Suprapubic skin (tissue), 4 donors: ENCODE results near the gene SLC25A47. TPM values are rescaled to one million over a fixed set of nuclear protein-coding genes. Genes with fewer than 3 reads are reported as not detected.

Source experiments
- DNase-seq, 2 donors: peaks; one replicate each; pipeline ENCODE4 v3.0.0-alpha.2; 2019; ENCODE audit warnings: low spot score in 2 of 2
- H3K27ac ChIP-seq: fragments of 200-600 bp; sonication (generic); one replicate; pipeline ENCODE4 v1.5.1; 2019
- H3K27me3 ChIP-seq: fragments of 200-600 bp; sonication (generic); one replicate; pipeline ENCODE4 v1.5.1; 2019
- H3K36me3 ChIP-seq: fragments of 200-600 bp; sonication (generic); one replicate; pipeline ENCODE4 v1.5.1; 2019
- H3K4me1 ChIP-seq: fragments of 200-600 bp; sonication (generic); one replicate; pipeline ENCODE4 v1.5.1; 2019
- H3K4me3 ChIP-seq: fragments of 200-600 bp; sonication (generic); one replicate; pipeline ENCODE4 v1.5.1; 2019; ENCODE audit warnings: mild to moderate bottlenecking
- H3K9me3 ChIP-seq: fragments of 200-600 bp; sonication (generic); one replicate; pipeline ENCODE4 v1.5.1; 2019
- CTCF ChIP-seq, 2 donors: fragments of 200-600 bp in 1 of 2; fragments of 450-650 bp in 1 of 2; sonication (generic) in 1 of 2; IDR thresholded peaks; one replicate each; pipeline ENCODE4 v1.5.1; 2016 to 2019; ENCODE audit warnings: antibody characterized with exemption in 2 of 2, mild to moderate bottlenecking in 1 of 2, moderate library complexity in 1 of 2
- EP300 ChIP-seq: sonication (generic); formaldehyde crosslinking; IDR thresholded peaks from one replicate; pipeline ENCODE4 v1.6.1; 2017; ENCODE audit warnings: antibody characterized with exemption
- POLR2A ChIP-seq, 2 donors: fragments of 450-650 bp; IDR thresholded peaks; one replicate each; pipeline ENCODE4 v1.6.1; 2017; ENCODE audit warnings: antibody characterized with exemption in 2 of 2, mild to moderate bottlenecking in 2 of 2, moderate library complexity in 2 of 2
- POLR2AphosphoS5 ChIP-seq, 3 donors: sonication (generic); formaldehyde crosslinking; IDR thresholded peaks; one replicate each; pipeline ENCODE4 v1.6.1; 2017; ENCODE audit warnings: antibody characterized with exemption in 3 of 3
- WGBS: methylation state at CpG from one replicate; pipeline ENCODE4 v1.1.5; 2018; 5-methylcytosine and 5-hydroxymethylcytosine counted together
- total RNA-seq, 4 donors: library from RNA; depleted of rRNA; stranded (reverse); fragments of >200 nt; gene quantifications; one replicate each; pipeline ENCODE4 v1.1.0, GENCODE V29; 2016

Gene SLC25A47
- total RNA-seq, 4 donors from 2014 or later = 0.30 to 1.4 TPM; not detected in 2

GRCh38 chr14:100313464-100314230 lies 9.5 kb upstream of the SLC25A47 start:
- no peak for DNase-seq
- WGBS = 71% methylated on average over 22 of the region's 26 CpGs
- peak overlapping the region; percentile 69 for H3K27ac ChIP-seq
- H3K27me3 ChIP-seq = no peaks in the 10 kb centered on the region
- H3K36me3 ChIP-seq = no peaks in the 10 kb centered on the region
- TF ChIP-seq POLR2AphosphoS5 (IDR thresholded peaks at IDR 0.05) (peak in 1 of 3 donors; percentile 56), EP300 (no peak)
- H3K9me3 ChIP-seq = no peaks in the 10 kb centered on the region
- H3K4me3 ChIP-seq = no peak overlapping the region
- H3K4me1 ChIP-seq = peaks cover 37% of the 10 kb centered on the region

GRCh38 chr14:100314724-100315123 lies 8.4 kb upstream of the SLC25A47 start:
- H3K36me3 ChIP-seq = no peaks in the 10 kb centered on the region
- H3K9me3 ChIP-seq = no peaks in the 10 kb centered on the region
- peak overlapping the region; percentile 69 for H3K27ac ChIP-seq
- no peak for TF ChIP-seq POLR2AphosphoS5 (IDR thresholded peaks at IDR 0.05)
- no peak for TF ChIP-seq CTCF (IDR thresholded peaks at IDR 0.05)
- TF ChIP-seq POLR2A (IDR thresholded peaks at IDR 0.05) = no peak
- no peak for TF ChIP-seq EP300
- peaks cover 32% of the 10 kb centered on the region for H3K4me1 ChIP-seq
- H3K4me3 ChIP-seq = no peak overlapping the region
- no peaks in the 10 kb centered on the region for H3K27me3 ChIP-seq
- 51% methylated on average over 6 of the region's 6 CpGs for WGBS
- DNase-seq = no peak

- WGBS = 91% methylated on average over 4 of the region's 6 CpGs
- no peaks in the 10 kb centered on the region for H3K27me3 ChIP-seq
- TF ChIP-seq POLR2AphosphoS5 (IDR thresholded peaks at IDR 0.05) (no peak), POLR2A (IDR thresholded peaks at IDR 0.05) (no peak), CTCF (IDR thresholded peaks at IDR 0.05) (no peak), EP300 (no peak)
- H3K9me3 ChIP-seq = no peaks in the 10 kb centered on the region
- H3K4me1 ChIP-seq = peaks cover 36% of the 10 kb centered on the region
- H3K4me3 ChIP-seq = no peak overlapping the region
- no peaks in the 10 kb centered on the region for H3K36me3 ChIP-seq
- H3K27ac ChIP-seq = no peak overlapping the region
- no peak for DNase-seq
These were observed 5.8 kb upstream of the SLC25A47 start for GRCh38 chr14:100317389-100317788.

GRCh38 chr14:100317912-100318808 lies 5.0 kb upstream of the SLC25A47 start:
- Histone ChIP-seq H3K27me3 (no peaks in the 10 kb centered on the region), H3K36me3 (no peaks in the 10 kb centered on the region), H3K4me1 (peaks cover 31% of the 10 kb centered on the region), H3K27ac (no peak overlapping the region), H3K9me3 (no peaks in the 10 kb centered on the region), H3K4me3 (peak overlapping the region; percentile 40)
- 53% methylated on average over 24 of the region's 40 CpGs for WGBS
- no peak for TF ChIP-seq EP300
- TF ChIP-seq CTCF (IDR thresholded peaks at IDR 0.05) = peak; percentile 28 to 85
- DNase-seq = no peak

GRCh38 chr14:100320157-100320856 lies 2.8 kb upstream of the SLC25A47 start:
- no peak for DNase-seq
- no peaks in the 10 kb centered on the region for H3K27me3 ChIP-seq
- no peak overlapping the region for H3K4me3 ChIP-seq
- 86% methylated on average over 12 of the region's 12 CpGs for WGBS
- TF ChIP-seq POLR2AphosphoS5 (IDR thresholded peaks at IDR 0.05) (no peak), CTCF (IDR thresholded peaks at IDR 0.05) (no peak), EP300 (no peak), POLR2A (IDR thresholded peaks at IDR 0.05) (no peak)
- H3K36me3 ChIP-seq = no peaks in the 10 kb centered on the region
- peaks cover 9% of the 10 kb centered on the region for H3K4me1 ChIP-seq
- no peaks in the 10 kb centered on the region for H3K9me3 ChIP-seq
- no peak overlapping the region for H3K27ac ChIP-seq
